Sigmoid colon (tissue), 7 donors: Measurements from ENCODE around the gene SNRNP35. TPM values are rescaled to one million over a fixed set of nuclear protein-coding genes. Genes with fewer than 3 reads are reported as not detected.
A peak's percentile ranks its signal among the peaks of the same experiment; 100 is the strongest.
"Not testable (repeated sequence)": the region's sequence is repeated elsewhere in the genome, so short reads cannot be mapped to it uniquely, and the experiment has no call there.

Experiments used
- DNase-seq: peaks from one replicate; pipeline ENCODE4 v3.0.0-alpha.2; 2019
- H3K27ac ChIP-seq, 4 donors: fragments of 200-600 bp; sonication (generic); one replicate each; pipeline ENCODE4 v1.5.1; 2016 to 2019; ENCODE audit warnings: mild to moderate bottlenecking in 1 of 4
- H3K27me3 ChIP-seq, 3 donors: fragments of 200-600 bp; sonication (generic); one replicate each; pipeline ENCODE4 v1.5.1; 2019; ENCODE audit warnings: mild to moderate bottlenecking in 1 of 3
- H3K36me3 ChIP-seq, 4 donors: fragments of 200-600 bp; sonication (generic); one replicate each; pipeline ENCODE4 v1.5.1; 2016 to 2019
- H3K4me1 ChIP-seq, 4 donors: fragments of 200-600 bp; sonication (generic); one replicate each; pipeline ENCODE4 v1.5.1; 2017 to 2019
- H3K4me3 ChIP-seq, 4 donors: fragments of 200-600 bp; sonication (generic); one replicate each; pipeline ENCODE4 v1.5.1; 2017 to 2019; ENCODE audit warnings: mild to moderate bottlenecking in 2 of 4, moderate library complexity in 1 of 4
- H3K9me3 ChIP-seq, 4 donors: fragments of 200-600 bp in 3 of 4; sonication (generic) in 3 of 4; one replicate each; pipeline versions ENCODE4 v1.5.1 to v1.6.1; 2013 to 2019
- EP300 ChIP-seq, 4 donors: sonication (generic); formaldehyde crosslinking; IDR thresholded peaks; one replicate each; pipeline ENCODE4 v1.6.1; 2017; ENCODE audit warnings: antibody characterized with exemption in 4 of 4
- POLR2A ChIP-seq, 2 donors: fragments of 450-650 bp; IDR thresholded peaks; one replicate each; pipeline ENCODE4 v1.6.1; 2016; ENCODE audit warnings: antibody characterized with exemption in 2 of 2, mild to moderate bottlenecking in 2 of 2, moderate library complexity in 2 of 2
- POLR2AphosphoS5 ChIP-seq, 4 donors: sonication (generic); formaldehyde crosslinking; IDR thresholded peaks; one replicate each; pipeline ENCODE4 v1.6.1; 2017; ENCODE audit warnings: antibody characterized with exemption in 4 of 4
- WGBS, 2 donors: extraction: QIAGEN DNeasy Blood & Tissue Kit; methylation state at CpG; one replicate each; pipeline ENCODE4 v1.1.7; 2013; 5-methylcytosine and 5-hydroxymethylcytosine counted together
- intact Hi-C: fragments of 100-400 bp; cut with DNase I; formaldehyde crosslinking; loops from one replicate; pipeline ENCODE4 v1.15.1; 2023
- polyA plus RNA-seq, 3 donors: library from polyadenylated mRNA; stranded (reverse); fragments of 200-250 nt; gene quantifications; one replicate each; pipeline ENCODE4 v1.2.3, GENCODE V29; 2013
- total RNA-seq, 4 donors: library from RNA; depleted of rRNA; stranded (reverse); fragments of >200 nt; gene quantifications; one replicate each; pipeline ENCODE4 v1.1.0, GENCODE V29; 2016
- TF ChIP-seq, protein P1 (sequence below), 4 experiments: fragments of 450-650 bp in 3 of 4; fragments of 200-600 bp in 1 of 4; IDR thresholded peaks; one replicate each; pipeline ENCODE4 v1.5.1; 2016 to 2019; ENCODE audit warnings: antibody characterized with exemption in 4 of 4, mild to moderate bottlenecking in 3 of 4, moderate library complexity in 2 of 4
- donor health status: healthy with polysubstance abuse.
- donor health status: Bipolar disorder and iron deficiency.
- donor health status: healthy.

The SNRNP35 gene
- total and polyA plus RNA-seq, 7 donors, result 11.0 to 32.3 (median 19.8) TPM

DNA sequence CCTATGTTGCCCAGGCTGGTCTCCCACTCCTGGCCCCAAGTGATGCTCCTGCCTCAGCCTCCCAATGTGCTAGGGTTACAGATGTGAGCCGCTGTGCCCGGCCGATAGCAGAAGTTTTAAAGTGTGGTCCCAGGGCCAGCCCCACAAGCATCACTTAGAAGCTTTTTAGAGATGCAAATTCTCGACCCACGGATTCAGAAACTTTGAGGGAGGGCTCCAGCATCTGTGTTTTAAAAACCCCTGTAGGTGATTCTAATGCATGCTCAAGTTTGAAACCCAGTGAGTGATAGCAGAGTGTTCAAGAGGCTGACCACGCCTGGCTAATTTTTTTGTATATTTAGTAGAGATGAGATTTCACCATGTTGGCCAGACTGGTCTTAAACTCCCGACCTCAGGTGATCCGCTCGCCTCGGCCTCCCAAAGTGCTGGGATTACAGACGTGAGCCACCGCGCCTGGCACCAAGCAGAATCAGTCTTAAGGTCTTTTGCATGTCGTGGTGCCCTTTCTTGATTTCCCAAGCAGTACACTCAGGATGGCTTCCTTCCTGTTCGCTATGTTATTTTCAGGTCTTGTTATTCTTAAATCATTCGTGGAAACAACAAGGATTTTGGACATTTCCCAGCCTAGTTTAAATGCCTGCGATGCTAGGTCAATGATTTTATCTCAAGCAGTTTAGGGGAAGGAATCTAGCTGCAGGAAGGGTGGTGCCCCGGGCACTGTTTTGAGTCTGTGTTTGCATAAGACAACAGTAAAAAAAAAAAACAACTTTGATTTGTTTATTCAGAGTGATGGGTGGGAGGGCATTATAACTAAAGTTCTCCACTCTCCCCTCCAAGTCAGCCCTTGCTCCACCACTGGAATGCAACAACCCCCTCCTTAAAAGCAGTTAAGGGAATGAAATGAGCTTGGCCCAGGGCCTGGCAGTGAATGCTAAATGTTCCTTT is 12.3 kb upstream of the SNRNP35 start:
- no peak overlapping the region for H3K4me3 ChIP-seq
- intact Hi-C loops, result no loop called here
- no peaks in the 10 kb centered on the region for H3K27me3 ChIP-seq
- no peaks in the 10 kb centered on the region for H3K36me3 ChIP-seq
- peak overlapping the region; percentile 37 to 67 (median 54) for H3K27ac ChIP-seq
- H3K9me3 ChIP-seq, result no peaks in the 10 kb centered on the region
- 28 to 41% methylated on average over 18 of the region's 18 CpGs for WGBS, 2 donors
- DNase-seq, result no peak
- TF ChIP-seq POLR2AphosphoS5 (IDR thresholded peaks at IDR 0.05) (peak in 1 of 4 donors; percentile 17), POLR2A (IDR thresholded peaks at IDR 0.05) (no peak)
- peaks cover 0 to 13% (median 12%) of the 10 kb centered on the region in 4 donors for H3K4me1 ChIP-seq

DNA sequence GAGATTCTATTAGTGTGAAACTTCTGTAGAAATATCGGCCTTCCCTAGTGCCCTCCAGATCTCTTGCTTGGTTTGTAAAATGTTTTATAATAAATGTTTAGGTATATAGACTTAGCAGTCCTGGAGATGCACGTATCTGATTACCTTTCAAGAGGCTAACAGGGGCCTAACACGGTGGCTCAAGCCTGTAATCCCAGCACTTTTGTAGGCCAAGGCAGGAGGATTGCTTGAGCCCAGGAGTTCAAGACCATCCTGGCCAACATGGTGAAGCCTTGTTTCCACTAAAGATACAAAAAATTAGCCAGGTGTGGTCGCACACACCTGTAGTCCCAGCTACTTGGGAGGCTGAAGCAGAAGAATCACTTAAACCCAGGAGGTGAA is 11.6 kb upstream of the SNRNP35 start:
- Histone ChIP-seq H3K4me3 (no peak overlapping the region), H3K27me3 (no peaks in the 10 kb centered on the region), H3K27ac (peak overlapping the region in 3 of 4 donors; percentile 54 to 67 (median 55)), H3K4me1 (peaks cover 0 to 13% (median 12%) of the 10 kb centered on the region in 4 donors), H3K9me3 (no peaks in the 10 kb centered on the region), H3K36me3 (no peaks in the 10 kb centered on the region)
- TF ChIP-seq POLR2A (IDR thresholded peaks at IDR 0.05), result no peak
- TF ChIP-seq, protein P1, sequence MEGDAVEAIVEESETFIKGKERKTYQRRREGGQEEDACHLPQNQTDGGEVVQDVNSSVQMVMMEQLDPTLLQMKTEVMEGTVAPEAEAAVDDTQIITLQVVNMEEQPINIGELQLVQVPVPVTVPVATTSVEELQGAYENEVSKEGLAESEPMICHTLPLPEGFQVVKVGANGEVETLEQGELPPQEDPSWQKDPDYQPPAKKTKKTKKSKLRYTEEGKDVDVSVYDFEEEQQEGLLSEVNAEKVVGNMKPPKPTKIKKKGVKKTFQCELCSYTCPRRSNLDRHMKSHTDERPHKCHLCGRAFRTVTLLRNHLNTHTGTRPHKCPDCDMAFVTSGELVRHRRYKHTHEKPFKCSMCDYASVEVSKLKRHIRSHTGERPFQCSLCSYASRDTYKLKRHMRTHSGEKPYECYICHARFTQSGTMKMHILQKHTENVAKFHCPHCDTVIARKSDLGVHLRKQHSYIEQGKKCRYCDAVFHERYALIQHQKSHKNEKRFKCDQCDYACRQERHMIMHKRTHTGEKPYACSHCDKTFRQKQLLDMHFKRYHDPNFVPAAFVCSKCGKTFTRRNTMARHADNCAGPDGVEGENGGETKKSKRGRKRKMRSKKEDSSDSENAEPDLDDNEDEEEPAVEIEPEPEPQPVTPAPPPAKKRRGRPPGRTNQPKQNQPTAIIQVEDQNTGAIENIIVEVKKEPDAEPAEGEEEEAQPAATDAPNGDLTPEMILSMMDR (IDR thresholded peaks at IDR 0.05), result no peak
- no peak for TF ChIP-seq POLR2AphosphoS5 (IDR thresholded peaks at IDR 0.05)
- no peak for TF ChIP-seq EP300 (IDR thresholded peaks at IDR 0.05)
- 45 to 68% methylated on average over 4 of the region's 4 CpGs for WGBS, 2 donors
- intact Hi-C loops, result no loop called here
- no peak for DNase-seq

DNA sequence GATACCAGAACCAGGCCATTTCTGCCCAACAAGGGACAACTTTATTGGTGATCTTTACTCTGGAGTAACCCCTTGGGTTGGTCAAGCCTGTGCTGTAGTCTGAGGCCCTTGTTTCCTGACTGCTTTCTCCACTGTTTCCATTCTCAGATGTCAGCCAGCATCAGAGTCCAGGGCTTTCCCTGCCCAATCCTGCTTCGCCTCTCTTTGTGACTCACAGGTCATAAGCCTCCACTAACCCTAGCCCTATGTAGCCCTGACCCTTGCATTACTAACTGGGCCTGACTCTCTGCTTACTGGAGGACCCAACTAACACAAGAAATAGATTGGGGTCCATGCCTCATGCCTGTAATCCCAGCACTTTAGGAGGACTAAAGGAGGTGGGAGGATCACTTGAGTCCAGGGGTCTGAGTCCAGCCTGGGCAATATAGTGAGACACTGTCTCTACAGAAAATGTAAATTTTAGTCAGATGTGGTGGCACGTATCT is 8.6 kb upstream of the SNRNP35 start:
- DNase-seq, result no peak
- H3K4me3 ChIP-seq, result no peak overlapping the region
- peaks cover 0 to 13% (median 12%) of the 10 kb centered on the region in 4 donors for H3K4me1 ChIP-seq
- 92 to 93% methylated on average over 2 of the region's 2 CpGs for WGBS, 2 donors
- no peaks in the 10 kb centered on the region for H3K9me3 ChIP-seq
- no peaks in the 10 kb centered on the region for H3K36me3 ChIP-seq
- no peak for TF ChIP-seq POLR2A (IDR thresholded peaks at IDR 0.05)
- no peak for TF ChIP-seq POLR2AphosphoS5 (IDR thresholded peaks at IDR 0.05)
- TF ChIP-seq EP300 (IDR thresholded peaks at IDR 0.05), result no peak
- TF ChIP-seq, protein P1 (IDR thresholded peaks at IDR 0.05), result no peak
- H3K27me3 ChIP-seq, result no peaks in the 10 kb centered on the region
- intact Hi-C loops, result no loop called here
- no peak overlapping the region for H3K27ac ChIP-seq

DNA sequence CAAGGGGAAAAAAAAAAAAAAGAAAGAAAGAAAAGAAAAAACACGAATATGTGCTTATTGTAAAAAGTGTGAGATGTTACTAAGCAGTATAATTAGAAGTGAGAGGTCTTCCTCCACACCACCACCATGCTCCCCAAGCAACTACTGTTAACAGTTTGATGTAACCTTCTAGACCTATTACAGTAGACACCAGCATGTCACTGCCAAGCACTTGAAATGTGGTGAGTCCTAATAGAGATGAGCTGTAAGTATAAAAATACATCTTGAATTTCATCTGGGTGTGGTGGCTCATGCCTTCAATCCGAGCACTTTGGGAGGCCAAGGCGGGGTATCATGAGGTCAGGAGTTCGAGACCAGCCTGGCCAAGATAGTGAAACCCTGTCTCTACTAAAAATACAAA is 8.1 kb upstream of the SNRNP35 start:
- 85 to 94% methylated on average over 4 of the region's 4 CpGs for WGBS, 2 donors
- intact Hi-C loops, result no loop called here

DNA sequence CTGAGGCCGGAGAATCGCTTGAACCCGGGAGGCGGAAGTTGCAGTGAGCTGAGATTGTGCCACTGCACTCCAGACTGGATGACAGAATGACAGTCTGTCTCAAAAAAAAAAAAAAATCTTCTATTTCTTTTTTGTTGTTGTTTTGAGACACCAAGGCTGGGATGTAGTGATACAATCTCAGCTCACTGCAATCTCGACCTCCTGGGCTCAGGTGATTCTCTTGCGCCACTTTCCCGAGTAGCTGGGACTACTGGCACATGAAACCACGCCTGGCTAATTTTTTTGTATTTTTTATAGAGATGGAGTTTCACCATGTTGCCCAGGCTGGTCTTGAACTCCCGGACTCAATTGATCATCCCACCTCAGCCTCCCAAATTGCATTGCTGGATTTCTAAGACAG is 7.3 kb upstream of the SNRNP35 start:
- Histone ChIP-seq H3K27ac (no peak overlapping the region), H3K4me3 (no peak overlapping the region), H3K4me1 (peaks cover 0 to 9% (median 8%) of the 10 kb centered on the region in 4 donors), H3K27me3 (no peaks in the 10 kb centered on the region), H3K36me3 (no peaks in the 10 kb centered on the region), H3K9me3 (no peaks in the 10 kb centered on the region)
- TF ChIP-seq POLR2A (IDR thresholded peaks at IDR 0.05) (no peak), EP300 (IDR thresholded peaks at IDR 0.05) (no peak), POLR2AphosphoS5 (IDR thresholded peaks at IDR 0.05) (no peak)
- TF ChIP-seq, protein P1 (IDR thresholded peaks at IDR 0.05), result no peak
- intact Hi-C loops, result no loop called here
- 93 to 95% methylated on average over 9 of the region's 9 CpGs for WGBS, 2 donors
- no peak for DNase-seq

More for the DNA sequence above, 8.1 kb upstream of the SNRNP35 start:
- Histone ChIP-seq H3K4me1 (peaks cover 0 to 13% (median 12%) of the 10 kb centered on the region in 4 donors), H3K36me3 (no peaks in the 10 kb centered on the region), H3K27me3 (no peaks in the 10 kb centered on the region), H3K4me3 (no peak overlapping the region), H3K27ac (no peak overlapping the region), H3K9me3 (no peaks in the 10 kb centered on the region)
- no peak for DNase-seq
- no peak for TF ChIP-seq EP300 (IDR thresholded peaks at IDR 0.05)
- TF ChIP-seq, protein P1 (IDR thresholded peaks at IDR 0.05), result no peak
- no peak for TF ChIP-seq POLR2AphosphoS5 (IDR thresholded peaks at IDR 0.05)
- TF ChIP-seq POLR2A (IDR thresholded peaks at IDR 0.05), result no peak

DNA sequence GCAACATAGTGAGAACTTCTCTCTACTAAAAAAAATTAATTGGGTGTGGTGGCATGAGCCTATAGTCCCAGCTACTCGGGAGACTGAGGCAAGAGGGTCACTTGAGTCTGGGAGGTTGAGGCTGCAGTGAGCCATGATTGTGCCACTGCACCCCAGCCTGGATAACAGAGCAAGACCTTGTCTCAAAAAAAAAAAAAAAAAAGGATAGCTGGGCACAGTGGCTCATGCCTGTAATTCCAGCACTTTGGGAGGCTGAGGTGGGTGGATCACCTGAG is 5.7 kb upstream of the SNRNP35 start:
- H3K9me3 ChIP-seq, intact Hi-C loops, H3K36me3 ChIP-seq, H3K4me3 ChIP-seq, DNase-seq, H3K27me3 ChIP-seq, H3K27ac ChIP-seq, H3K4me1 ChIP-seq: not testable (repeated sequence)
- WGBS, 2 donors, result 45 to 92% methylated on average over 1 of the region's 1 CpG
